Fibroblast of the conjunctiva (primary cell): ENCODE results near the gene DST.

Experiments used
- DNase-seq: peaks from one replicate; pipeline ENCODE4 v3.0.0-alpha.2; 2010; ENCODE audit warnings: low read depth

The DST gene

GRCh38 chr6:56480654-56481337 lies 161.9 kb downstream of the DST start:
- DNase-seq, result no peak

DNA sequence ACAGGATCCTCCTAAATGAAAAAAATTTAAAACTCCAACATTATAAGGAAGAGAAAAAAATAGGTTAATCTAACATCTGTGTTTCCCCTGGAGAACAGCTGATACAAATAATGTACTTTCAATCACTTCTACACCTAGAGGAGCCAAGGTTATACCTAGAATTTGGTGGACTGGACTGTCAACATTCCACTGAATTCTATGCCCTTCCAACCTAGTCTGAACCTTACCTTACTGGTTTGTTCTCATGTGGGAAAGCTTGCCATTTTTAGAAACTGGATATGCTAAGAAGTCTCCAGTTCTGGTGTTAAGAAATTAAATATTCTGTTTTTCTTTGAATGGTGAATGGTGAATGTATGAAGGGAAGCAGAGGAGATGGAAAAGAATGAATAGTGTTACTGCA lies 162.4 kb downstream of the DST start:
- DNase-seq, result no peak

DNA sequence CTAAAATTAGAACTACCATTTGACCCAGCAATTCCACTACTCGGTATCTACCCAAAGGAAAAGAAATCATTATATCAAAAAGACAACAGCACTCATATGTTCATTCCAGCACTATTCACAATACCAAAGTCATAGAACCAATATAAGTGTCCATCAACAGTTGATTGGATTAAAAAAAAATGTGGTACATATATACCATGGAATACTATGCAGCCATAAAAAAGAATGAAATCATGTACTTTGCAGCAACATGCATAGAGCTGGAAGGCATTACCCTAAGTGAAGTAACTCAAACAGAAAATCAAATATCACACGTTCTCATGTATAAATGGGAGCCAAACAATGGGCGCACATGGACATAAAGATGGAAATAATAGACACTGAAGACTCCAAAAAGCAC lies 163.3 kb downstream of the DST start:
- DNase-seq, result no peak

GRCh38 chr6:56478202-56478601 lies 164.5 kb downstream of the DST start:
- DNase-seq, result no peak

- no peak for DNase-seq
These were observed 165.4 kb downstream of the DST start for GRCh38 chr6:56477241-56477640.

GRCh38 chr6:56475736-56476457 lies 166.8 kb downstream of the DST start:
- no peak for DNase-seq

DNA sequence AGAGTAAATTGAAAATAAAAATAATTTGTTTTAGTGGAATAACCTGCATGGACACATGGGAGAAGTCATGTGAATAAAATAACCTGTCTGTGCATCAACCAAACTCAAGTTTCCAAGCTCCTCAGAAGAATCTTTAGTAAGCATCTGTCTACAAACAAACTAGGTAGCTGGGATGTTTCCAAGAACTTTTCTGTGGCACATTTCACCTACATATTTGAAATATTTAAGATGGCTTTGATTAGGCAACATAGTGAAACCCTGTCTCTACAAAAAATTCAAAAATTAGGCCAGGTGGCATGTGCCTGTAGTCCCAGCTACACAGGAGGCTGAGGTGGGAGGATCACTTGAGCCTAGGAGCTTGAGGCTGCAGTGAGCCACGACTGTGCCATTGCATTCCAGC lies 168.2 kb downstream of the DST start:
- no peak for DNase-seq

DNA sequence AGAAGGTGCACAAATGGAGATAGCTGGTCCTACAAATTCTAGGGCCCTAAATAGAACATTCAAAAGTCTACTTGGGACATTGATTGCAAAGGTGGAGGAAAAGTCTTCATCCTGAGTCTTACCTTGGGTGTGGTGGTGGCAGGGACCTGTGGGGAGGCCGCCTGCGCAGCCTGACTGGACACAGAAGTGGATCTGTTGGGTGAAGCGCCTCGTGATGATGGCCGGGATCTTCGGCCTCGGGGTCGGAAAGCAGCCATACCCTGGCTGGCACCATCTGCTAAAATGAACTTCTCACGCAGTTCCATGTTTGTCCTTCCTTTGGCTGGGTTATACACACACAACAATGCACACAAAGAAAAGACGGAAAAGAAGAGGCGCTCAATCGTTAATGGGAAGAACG lies 179.2 kb downstream of the DST start:
- no peak for DNase-seq

GRCh38 chr6:56459030-56459805 lies 183.5 kb downstream of the DST start:
- DNase-seq, result no peak

GRCh38 chr6:56458324-56458884 lies 184.3 kb downstream of the DST start:
- DNase-seq, result no peak

DNA sequence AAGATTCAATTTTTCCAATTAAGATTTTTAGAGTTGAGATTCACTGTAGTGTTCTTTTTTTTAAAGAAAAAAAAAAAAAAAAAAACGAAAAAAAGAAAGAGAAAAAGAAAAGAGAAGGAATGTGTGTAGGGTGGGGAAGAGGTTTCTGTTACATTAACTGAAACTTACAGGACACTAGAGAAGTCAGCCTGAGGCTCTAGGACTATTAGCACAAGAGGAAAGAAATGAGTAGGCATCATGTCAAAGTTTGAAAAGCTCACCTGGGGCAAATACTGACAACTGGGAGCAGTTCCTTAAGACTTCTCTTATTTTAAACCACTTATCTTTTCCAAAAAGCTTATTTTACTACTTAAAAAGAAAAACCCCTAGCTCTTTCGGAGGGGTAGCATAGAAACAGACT lies 185.9 kb downstream of the DST start:
- DNase-seq, result no peak

GRCh38 chr6:56450882-56451739 lies 191.6 kb downstream of the DST start:
- peak; percentile 65 for DNase-seq

GRCh38 chr6:56450376-56450775 lies 192.3 kb downstream of the DST start:
- DNase-seq, result no peak

GRCh38 chr6:56448046-56448445 lies 194.6 kb downstream of the DST start:
- no peak for DNase-seq

- DNase-seq, result no peak
These were observed 196.9 kb downstream of the DST start for GRCh38 chr6:56445818-56446217.

- no peak for DNase-seq
These were observed 197.8 kb downstream of the DST start for GRCh38 chr6:56444855-56445254.

GRCh38 chr6:56440551-56440981 lies 202.1 kb downstream of the DST start:
- DNase-seq, result no peak

DNA sequence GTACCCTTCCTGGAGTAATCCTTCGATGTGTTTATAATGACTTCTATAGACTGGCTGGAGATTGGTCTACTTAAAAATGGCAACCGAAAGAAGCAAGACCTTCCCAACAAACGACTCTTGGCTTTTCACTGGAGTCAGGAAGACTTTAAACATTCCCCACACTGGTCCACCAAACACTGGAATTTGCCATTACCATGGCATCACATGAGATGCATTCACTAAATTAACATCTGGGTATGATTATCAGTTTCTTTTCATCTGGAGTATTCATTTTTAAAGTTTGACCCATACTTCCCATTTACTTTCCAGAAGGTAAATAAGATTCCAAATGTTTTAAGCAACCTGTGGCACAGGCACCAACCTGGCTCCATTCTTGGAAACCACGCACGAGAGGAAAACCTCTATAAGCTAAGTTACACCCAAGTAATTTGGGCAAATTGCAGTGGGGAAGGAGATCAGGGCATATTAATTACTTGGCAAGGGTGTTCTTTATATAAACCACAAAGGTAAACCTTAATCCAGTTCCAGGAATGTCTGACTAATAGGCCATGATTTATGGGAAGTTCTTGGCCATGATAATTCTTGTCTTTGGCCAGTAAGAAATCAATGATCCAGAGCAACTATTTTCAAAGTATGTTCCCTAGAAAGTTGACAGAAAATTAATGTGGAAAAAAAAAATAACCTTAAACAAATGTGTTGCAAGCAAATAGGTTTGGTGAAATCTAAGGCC lies 205.4 kb downstream of the DST start:
- DNase-seq, result no peak

- no peak for DNase-seq
These were observed 206.9 kb downstream of the DST start for GRCh38 chr6:56435754-56436153.

GRCh38 chr6:56435326-56435725 lies 207.4 kb downstream of the DST start:
- no peak for DNase-seq

GRCh38 chr6:56434606-56435005 lies 208.1 kb downstream of the DST start:
- no peak for DNase-seq
